HepG2 (cell line): ENCODE results near the gene RPH3AL.

Experiments used
- FOXK2 ChIP-seq: fragments of 450-650 bp; IDR thresholded peaks from 2 replicates; pipeline ENCODE4 v1.6.1; 2016
- KDM5A ChIP-seq: fragments of 200-600 bp; sonication (generic); IDR thresholded peaks from 2 replicates; pipeline ENCODE4 v1.7.0; 2018; ENCODE audit warnings: antibody characterized with exemption, mild to moderate bottlenecking, low read length, borderline replicate concordance
- KDM5B ChIP-seq: sonication (generic); formaldehyde crosslinking; IDR thresholded peaks from 2 replicates; pipeline ENCODE4 v1.4.0; 2020; ENCODE audit warnings: missing genetic modification reagents, mild to moderate bottlenecking, borderline replicate concordance
- PCBP2 ChIP-seq: fragments of 200-400 bp; formaldehyde crosslinking; optimal IDR thresholded peaks from 2 replicates; pipeline ENCODE3; 2018; ENCODE audit warnings: low read length, low read depth; ENCODE audit not compliant: poor library complexity, severe bottlenecking
- PHF20 ChIP-seq: sonication (generic); formaldehyde crosslinking; IDR thresholded peaks from 2 replicates; pipeline ENCODE4 v1.5.0; 2020; ENCODE audit warnings: mild to moderate bottlenecking, missing genetic modification reagents
- POLR2AphosphoS5 ChIP-seq: IDR thresholded peaks from 2 replicates; pipeline ENCODE4 v1.6.1; 2012; ENCODE audit warnings: low read depth, low read length
- RXRA ChIP-seq: sonication (generic); formaldehyde crosslinking; IDR thresholded peaks from 2 replicates; pipeline ENCODE4 v1.5.1; 2020; ENCODE audit warnings: missing genetic modification reagents
- TCF12 ChIP-seq, 2 experiments: fragments of 450-650 bp in 1 of 2; sonication (generic) in 1 of 2; formaldehyde crosslinking in 1 of 2; IDR thresholded peaks; 2 replicates each; pipeline versions ENCODE4 v1.6.1 to v1.8.0; 2017 to 2022; ENCODE audit warnings: antibody characterized with exemption in 1 of 2, mild to moderate bottlenecking in 1 of 2, missing genetic modification reagents in 1 of 2, moderate library complexity in 1 of 2
- ZNF317 ChIP-seq: sonication (generic); formaldehyde crosslinking; IDR thresholded peaks from 2 replicates; pipeline ENCODE4 v1.5.0; 2020; ENCODE audit warnings: mild to moderate bottlenecking, missing genetic modification reagents
- ZNF510 ChIP-seq: sonication (generic); formaldehyde crosslinking; IDR thresholded peaks from 2 replicates; pipeline ENCODE4 v1.4.0; 2020; ENCODE audit warnings: low read depth, mild to moderate bottlenecking, missing genetic modification reagents
- ZNF530 ChIP-seq: sonication (generic); formaldehyde crosslinking; IDR thresholded peaks from 2 replicates; pipeline ENCODE4 v1.5.0; 2020; ENCODE audit warnings: low read depth, mild to moderate bottlenecking, missing genetic modification reagents
- TF ChIP-seq, protein P1 (sequence below): sonication (generic); formaldehyde crosslinking; IDR thresholded peaks from 2 replicates; pipeline ENCODE4 v1.5.0; 2020; ENCODE audit warnings: mild to moderate bottlenecking, missing genetic modification reagents, moderate library complexity
- TF ChIP-seq, protein P2 (sequence below): sonication (generic); formaldehyde crosslinking; IDR thresholded peaks from 2 replicates; pipeline ENCODE4 v1.5.1; 2020; ENCODE audit warnings: mild to moderate bottlenecking, missing genetic modification reagents, moderate library complexity
- TF ChIP-seq, protein P3 (sequence below): sonication (generic); formaldehyde crosslinking; IDR thresholded peaks from 2 replicates; pipeline ENCODE4 v1.4.0; 2020; ENCODE audit warnings: missing genetic modification reagents

DNA sequence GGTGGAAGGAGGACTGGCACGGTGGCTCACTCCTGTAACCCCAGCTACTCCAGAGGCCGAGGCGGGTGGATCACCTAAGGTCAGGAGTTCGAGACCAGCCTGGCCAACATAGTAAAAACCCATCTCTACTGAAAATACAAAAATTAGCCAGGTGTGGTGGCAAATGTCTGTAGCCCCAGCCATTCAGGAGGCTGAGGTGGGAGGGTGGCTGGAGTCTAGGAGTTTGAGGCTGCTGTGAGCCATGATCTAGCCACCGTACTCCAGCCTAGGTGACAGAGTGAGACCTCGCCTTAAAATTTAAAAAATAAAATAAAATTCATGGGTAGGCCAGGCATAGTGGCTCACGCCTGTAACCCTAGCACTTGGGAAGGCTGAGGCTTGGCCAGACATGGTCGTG is 1.2 kb upstream of the RPH3AL start:
- TF ChIP-seq KDM5A (no peak), FOXK2 (no peak), RXRA (CRISPR knock-in tag) (no peak), POLR2AphosphoS5 (no peak), KDM5B (CRISPR knock-in tag) (no peak), TCF12 (IDR thresholded peaks at IDR 0.05) (no peak), TCF12 (CRISPR knock-in tag; IDR thresholded peaks at IDR 0.05) (no peak; the same call in 1 of the 2 replicates), ZNF317 (no peak), ZNF530 (CRISPR knock-in tag) (no peak), PHF20 (CRISPR knock-in tag) (no peak), ZNF510 (CRISPR knock-in tag) (no peak), PCBP2 (no peak)
- TF ChIP-seq, protein P1, sequence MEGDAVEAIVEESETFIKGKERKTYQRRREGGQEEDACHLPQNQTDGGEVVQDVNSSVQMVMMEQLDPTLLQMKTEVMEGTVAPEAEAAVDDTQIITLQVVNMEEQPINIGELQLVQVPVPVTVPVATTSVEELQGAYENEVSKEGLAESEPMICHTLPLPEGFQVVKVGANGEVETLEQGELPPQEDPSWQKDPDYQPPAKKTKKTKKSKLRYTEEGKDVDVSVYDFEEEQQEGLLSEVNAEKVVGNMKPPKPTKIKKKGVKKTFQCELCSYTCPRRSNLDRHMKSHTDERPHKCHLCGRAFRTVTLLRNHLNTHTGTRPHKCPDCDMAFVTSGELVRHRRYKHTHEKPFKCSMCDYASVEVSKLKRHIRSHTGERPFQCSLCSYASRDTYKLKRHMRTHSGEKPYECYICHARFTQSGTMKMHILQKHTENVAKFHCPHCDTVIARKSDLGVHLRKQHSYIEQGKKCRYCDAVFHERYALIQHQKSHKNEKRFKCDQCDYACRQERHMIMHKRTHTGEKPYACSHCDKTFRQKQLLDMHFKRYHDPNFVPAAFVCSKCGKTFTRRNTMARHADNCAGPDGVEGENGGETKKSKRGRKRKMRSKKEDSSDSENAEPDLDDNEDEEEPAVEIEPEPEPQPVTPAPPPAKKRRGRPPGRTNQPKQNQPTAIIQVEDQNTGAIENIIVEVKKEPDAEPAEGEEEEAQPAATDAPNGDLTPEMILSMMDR (CRISPR knock-in tag), result no peak
- TF ChIP-seq, protein P2, sequence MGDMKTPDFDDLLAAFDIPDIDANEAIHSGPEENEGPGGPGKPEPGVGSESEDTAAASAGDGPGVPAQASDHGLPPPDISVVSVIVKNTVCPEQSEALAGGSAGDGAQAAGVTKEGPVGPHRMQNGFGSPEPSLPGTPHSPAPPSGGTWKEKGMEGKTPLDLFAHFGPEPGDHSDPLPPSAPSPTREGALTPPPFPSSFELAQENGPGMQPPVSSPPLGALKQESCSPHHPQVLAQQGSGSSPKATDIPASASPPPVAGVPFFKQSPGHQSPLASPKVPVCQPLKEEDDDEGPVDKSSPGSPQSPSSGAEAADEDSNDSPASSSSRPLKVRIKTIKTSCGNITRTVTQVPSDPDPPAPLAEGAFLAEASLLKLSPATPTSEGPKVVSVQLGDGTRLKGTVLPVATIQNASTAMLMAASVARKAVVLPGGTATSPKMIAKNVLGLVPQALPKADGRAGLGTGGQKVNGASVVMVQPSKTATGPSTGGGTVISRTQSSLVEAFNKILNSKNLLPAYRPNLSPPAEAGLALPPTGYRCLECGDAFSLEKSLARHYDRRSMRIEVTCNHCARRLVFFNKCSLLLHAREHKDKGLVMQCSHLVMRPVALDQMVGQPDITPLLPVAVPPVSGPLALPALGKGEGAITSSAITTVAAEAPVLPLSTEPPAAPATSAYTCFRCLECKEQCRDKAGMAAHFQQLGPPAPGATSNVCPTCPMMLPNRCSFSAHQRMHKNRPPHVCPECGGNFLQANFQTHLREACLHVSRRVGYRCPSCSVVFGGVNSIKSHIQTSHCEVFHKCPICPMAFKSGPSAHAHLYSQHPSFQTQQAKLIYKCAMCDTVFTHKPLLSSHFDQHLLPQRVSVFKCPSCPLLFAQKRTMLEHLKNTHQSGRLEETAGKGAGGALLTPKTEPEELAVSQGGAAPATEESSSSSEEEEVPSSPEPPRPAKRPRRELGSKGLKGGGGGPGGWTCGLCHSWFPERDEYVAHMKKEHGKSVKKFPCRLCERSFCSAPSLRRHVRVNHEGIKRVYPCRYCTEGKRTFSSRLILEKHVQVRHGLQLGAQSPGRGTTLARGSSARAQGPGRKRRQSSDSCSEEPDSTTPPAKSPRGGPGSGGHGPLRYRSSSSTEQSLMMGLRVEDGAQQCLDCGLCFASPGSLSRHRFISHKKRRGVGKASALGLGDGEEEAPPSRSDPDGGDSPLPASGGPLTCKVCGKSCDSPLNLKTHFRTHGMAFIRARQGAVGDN, result no peak
- TF ChIP-seq, protein P3, sequence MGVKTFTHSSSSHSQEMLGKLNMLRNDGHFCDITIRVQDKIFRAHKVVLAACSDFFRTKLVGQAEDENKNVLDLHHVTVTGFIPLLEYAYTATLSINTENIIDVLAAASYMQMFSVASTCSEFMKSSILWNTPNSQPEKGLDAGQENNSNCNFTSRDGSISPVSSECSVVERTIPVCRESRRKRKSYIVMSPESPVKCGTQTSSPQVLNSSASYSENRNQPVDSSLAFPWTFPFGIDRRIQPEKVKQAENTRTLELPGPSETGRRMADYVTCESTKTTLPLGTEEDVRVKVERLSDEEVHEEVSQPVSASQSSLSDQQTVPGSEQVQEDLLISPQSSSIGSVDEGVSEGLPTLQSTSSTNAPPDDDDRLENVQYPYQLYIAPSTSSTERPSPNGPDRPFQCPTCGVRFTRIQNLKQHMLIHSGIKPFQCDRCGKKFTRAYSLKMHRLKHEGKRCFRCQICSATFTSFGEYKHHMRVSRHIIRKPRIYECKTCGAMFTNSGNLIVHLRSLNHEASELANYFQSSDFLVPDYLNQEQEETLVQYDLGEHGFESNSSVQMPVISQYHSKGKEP, result no peak
